Activated CD4-positive, alpha-beta T cell treated with anti-CD3 and anti-CD28 coated beads for 1 hour (primary cell): ENCODE results near the gene PIK3C2G.

Experiments used
- DNase-seq: peaks from one replicate; pipeline ENCODE4 v3.0.0-alpha.2; 2020

The PIK3C2G gene

DNA sequence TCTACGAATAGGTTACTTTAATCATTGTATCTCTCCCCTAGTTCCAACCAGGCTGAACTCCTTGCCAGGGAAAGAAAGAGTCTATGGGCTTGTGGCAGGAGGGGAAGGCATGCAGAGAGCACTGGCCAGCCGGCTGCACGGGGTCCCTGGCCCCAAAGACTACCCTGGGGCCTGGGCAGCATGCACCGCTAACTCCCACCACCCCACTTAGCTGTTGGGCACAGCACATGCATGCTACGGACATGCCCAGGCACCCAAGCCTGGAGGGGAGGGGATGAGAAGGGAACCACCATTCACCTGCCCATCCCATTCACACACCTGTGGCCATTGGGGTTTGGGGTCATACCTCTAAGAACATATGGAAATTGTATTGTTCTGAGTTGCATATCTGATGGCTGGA is 94.1 kb downstream of the PIK3C2G start:
- no peak for DNase-seq

DNA sequence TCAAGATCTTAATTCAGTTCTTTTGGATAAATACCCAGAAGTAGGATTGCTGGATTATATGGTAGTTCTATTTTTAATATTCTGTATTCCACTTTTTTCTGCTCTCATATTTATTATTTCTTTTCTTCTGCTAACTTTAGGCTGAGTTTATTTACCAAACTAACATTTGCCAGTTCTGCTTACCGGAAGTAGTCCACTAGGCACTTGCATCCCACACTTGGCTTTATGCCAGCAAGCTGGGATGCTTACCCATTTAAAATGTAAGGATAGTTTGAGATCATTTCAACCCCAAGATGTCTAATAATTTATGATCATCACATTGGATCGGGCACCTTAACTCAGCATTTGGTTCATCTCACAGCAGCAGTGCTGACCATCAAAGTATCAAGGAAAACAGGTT is 96.8 kb downstream of the PIK3C2G start:
- DNase-seq = no peak

DNA sequence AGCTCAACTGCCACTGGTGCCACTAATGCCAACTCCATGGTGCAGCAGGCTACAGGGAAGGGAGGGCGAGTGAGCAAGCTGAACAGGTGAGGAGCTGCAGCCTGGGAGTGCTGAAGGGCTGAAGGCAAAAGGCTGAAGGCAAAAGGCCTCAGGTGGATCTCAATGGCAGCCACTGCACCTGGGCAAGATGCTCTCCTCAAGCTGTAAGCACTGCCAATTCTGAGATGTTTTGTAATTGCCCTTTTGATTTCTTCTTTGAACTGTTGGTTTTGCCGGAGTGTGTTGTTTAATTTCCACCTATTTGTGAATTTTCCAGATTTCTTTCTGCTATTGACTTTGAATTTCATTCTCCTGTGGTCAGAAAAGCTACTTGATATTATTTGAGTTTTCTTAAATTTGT is 97.6 kb downstream of the PIK3C2G start:
- DNase-seq = no peak

DNA sequence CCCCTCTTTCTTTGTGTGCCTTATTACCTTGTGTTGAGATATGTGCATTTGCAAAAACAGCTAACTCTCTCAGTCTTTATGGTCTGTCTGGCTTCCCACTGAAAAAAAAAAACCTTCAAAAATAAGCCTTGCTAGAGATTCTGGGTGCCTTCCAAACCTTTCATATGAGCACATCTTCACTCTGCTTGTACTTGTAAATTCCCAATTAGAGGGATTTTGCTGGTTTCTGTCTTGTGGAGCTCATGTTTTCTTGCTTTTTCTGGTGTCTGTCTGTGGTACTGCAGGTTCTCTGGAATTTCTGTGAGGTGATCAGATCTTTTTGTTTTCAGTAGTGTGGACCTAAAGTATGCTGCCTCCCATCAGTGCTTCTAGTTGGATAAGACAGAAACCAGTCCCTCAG is 100.1 kb downstream of the PIK3C2G start:
- DNase-seq = no peak

- DNase-seq = no peak
Measured at GRCh38 chr12:18363321-18363720, 102.0 kb downstream of the PIK3C2G start.

DNA sequence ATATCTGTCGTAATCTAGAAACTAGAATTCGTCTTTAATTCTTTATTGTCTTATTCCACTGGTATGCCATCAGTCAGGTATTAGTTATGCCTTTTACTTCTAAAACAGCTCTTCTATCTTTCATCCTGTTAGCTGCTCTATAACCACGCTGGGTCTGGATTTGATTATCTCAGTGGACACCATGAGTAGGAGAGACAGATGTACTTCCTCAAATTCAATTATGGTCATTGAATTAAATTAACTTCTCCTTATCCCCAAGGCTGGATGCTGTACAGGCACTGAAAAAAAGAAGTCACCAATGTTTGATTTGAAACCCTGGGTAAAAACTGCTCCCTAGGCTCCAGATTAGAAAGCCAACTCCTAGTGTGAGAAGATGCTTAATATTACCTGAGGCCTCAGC is 107.3 kb downstream of the PIK3C2G start:
- no peak for DNase-seq

- DNase-seq = no peak
Measured at GRCh38 chr12:18373181-18373580, 111.9 kb downstream of the PIK3C2G start.

DNA sequence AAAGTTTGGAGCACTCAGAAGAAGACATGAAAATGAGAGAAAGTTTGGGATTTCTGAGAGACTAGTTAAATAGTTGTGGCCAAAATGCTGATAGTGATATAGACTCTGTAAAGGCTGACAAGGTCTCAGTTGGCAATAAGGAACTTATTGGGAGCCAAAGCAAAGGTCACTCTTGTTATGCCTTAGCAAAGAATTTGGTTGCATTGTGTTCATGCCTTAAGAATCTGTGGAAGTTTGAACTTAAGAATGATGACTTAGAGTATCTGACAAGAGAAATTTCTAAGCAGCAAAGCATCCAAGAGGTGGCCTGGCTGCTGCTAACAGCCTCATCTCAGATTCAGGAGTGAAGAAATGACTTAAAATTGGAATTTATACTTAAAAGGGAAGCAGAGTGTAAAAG is 113.8 kb downstream of the PIK3C2G start:
- no peak for DNase-seq

- no peak for DNase-seq
Measured at GRCh38 chr12:18375583-18375982, 114.3 kb downstream of the PIK3C2G start.

- no peak for DNase-seq
Measured at GRCh38 chr12:18382236-18382885, 121.0 kb downstream of the PIK3C2G start.

DNA sequence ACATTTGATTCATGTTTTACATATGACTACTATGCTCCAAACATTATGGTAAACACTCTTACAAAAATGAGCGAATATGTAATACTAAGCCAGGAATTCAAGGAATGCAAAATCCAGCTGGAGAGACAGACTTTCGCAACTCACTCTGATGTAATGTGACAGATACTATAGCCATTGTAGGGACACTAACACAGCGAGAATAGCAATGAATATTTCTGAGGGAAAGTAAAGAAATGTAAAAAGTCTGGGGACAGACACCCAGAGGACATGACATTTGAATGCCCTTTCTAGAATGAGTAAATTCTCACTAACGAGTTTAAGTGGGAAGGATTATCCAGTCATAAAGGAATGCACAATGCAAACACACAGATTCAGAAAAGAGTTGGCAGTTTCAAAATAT is 121.9 kb downstream of the PIK3C2G start:
- no peak for DNase-seq

DNA sequence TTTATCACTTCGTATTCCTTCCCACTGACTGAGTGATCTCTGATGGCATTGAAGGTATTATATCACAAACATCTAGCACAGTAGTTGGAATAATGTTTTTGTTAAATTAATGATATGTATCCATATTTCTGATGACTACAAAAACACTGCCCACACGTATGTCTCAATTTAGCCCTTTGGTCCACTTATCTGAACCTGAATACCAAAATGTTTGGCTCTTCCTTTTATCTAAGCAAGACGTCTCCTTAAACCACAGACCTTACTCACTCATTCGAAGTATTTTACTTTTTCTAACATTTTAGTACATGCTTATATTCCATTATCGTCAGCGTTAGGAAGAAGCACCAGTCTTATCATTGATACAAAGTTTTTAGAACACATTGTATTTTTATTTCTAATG is 126.4 kb downstream of the PIK3C2G start:
- no peak for DNase-seq

DNA sequence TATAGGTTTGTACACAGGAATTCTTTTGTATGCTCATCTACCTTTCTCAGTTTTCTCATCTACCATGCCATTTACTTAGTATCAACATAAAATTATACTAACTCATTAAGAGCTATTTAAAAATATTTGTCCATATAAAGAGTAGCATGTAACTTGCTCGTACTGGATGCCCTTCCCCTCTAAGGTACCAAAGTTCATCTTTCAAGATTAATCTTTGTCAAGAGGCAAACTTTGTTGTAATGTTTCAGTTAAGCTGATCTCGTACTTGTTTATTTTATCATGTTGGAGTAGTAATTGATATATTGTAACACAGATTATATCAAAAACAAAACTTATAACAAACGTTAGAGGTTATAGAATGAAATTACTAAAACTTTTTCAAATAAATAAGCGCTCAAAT is 128.5 kb downstream of the PIK3C2G start:
- DNase-seq = no peak

- no peak for DNase-seq
Measured at GRCh38 chr12:18391151-18391550, 129.8 kb downstream of the PIK3C2G start.

GRCh38 chr12:18394742-18395141 is 133.4 kb downstream of the PIK3C2G start:
- no peak for DNase-seq

DNA sequence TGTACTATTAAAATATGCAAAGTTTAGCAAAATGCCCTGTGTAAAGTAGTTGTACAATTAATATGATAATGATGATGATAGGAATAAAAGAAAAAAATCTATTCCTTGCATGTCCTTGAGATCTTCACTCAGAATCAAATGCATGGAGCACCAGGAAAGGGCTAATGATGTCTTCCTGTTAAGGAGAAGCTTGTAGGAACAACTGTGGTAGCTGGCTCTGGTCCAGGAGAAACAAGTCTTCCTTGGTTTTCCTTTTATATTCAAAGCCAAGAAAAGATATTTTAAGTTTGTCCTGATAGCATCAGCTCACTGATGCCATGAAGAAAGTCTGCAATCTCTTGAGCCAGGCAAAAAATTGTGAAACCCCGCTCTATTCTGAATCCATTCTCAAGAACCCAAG is 138.9 kb downstream of the PIK3C2G start:
- no peak for DNase-seq

DNA sequence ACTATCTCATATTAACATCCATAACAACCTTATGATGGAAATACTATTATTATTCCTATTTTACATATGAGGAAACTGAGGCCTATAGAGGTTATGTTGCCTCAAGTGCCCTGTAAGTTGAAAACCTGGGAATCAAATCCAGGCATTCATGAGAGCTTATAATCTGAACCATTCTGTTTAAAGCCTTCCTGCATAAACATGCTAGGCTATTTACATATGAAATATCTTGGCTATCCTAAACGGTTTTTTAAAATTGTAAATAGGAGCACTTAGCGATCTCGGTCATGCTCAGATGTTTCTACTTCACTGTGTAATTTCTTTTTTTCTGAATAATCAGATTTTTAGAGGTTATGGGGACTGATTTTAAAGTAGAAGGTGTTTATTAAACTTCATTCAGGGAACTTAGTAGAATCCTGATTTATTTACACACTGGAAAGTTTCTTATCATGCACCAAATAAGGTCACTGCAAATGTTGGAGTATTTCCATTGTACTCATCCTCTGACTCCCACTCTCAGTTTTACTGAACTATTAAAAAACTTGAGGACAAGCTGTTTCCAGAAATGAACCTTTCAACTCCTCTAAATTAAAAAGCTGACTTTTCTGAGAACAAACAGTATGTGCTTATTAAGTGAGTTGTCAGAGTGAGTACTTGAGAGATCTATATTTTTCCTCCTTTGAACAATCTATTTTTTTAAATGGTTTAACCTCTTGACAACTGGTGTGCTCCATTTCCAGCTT is 141.7 kb downstream of the PIK3C2G start:
- DNase-seq = no peak

- DNase-seq = no peak
Measured at GRCh38 chr12:18411453-18411852, 150.1 kb downstream of the PIK3C2G start.

- DNase-seq = no peak
Measured at GRCh38 chr12:18414671-18415070, 153.4 kb downstream of the PIK3C2G start.

GRCh38 chr12:18415227-18415626 is 153.9 kb downstream of the PIK3C2G start:
- no peak for DNase-seq

DNA sequence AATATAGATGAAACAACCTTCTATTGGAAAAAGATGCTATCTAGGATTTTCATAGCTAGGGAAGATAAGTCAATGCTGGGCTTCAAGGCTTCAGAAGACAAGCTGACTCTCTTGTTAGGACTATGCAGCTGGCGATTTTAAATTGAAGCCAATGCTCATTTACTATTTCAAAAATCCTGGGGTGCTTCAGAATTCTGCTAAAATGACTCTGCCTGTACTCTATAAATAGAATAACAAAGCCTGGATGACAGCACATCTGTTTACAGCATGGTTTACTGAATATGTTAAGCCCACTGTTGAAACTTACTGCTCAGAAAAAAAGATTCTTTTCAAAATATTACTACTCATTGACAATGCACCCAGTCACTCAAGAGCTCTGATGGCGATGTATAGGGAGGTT is 155.1 kb downstream of the PIK3C2G start:
- no peak for DNase-seq

DNA sequence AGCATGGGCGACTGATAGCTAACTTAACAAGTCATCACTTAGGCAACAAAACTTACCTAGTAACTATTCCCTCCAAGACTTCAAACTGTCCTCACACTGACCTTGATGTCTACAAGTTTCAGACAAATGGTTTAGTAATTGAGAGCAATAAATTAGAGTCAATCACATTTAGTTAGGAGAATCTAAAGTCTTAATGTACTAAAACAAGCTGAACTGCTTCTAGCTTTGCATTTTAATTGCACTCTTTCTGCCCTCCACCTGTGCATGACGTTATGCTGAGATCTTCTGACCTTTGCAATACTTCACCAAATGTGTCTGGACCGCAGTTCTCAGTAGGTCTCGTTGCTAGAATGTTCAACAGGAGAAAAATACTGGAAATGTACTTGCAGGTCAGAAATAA is 158.0 kb downstream of the PIK3C2G start:
- DNase-seq = no peak

DNA sequence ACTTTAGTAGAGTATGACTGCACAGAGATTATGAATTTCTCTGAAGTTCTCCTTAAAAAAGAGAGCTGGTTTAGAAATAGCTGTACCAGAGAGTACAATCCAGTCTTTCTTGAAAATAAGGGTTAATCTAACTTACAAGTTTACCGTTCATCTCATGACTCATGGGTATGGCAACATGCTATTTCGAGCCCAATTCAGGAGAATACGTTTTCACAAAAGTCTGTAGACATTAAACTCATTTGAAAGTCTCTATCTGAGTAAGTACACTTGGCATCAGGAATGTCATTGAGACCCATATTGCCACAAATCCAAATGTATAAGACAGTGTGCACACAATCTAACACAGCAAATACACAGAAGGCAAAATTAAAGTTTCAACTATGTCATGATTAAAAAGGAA is 160.5 kb downstream of the PIK3C2G start:
- no peak for DNase-seq

GRCh38 chr12:18422871-18423270 is 161.6 kb downstream of the PIK3C2G start:
- DNase-seq = no peak

GRCh38 chr12:18424857-18425256 is 163.5 kb downstream of the PIK3C2G start:
- no peak for DNase-seq
